Activated CD8-positive, alpha-beta memory T cell treated with anti-CD3 and anti-CD28 coated beads, Interleukin-2, amount 10 ng/mL, durations not matched to agents 7 days and 5 days (primary cell): ENCODE data around the gene C1GALT1C1. TPM values are rescaled to one million over a fixed set of nuclear protein-coding genes. Genes with fewer than 3 reads are reported as not detected.

ENCODE experiments used
- ATAC-seq: fragments of 150-1000 bp; cut with Tn5 transposase; one replicate; pipeline ENCODE4 v1.10.0; 2021; ENCODE audit warnings: moderate library complexity
- CTCF ChIA-PET: fragments of 350-600 bp; sonication (Branson Sonifier 250); formaldehyde crosslinking; loops from one replicate; lab custom pipeline; 2021; ENCODE audit warnings: antibody characterized with exemption; lab: Charles Lee
- DNase-seq: peaks from one replicate; pipeline ENCODE4 v3.0.0-alpha.2; 2020
- H3K27ac Mint-ChIP-seq: one replicate; pipeline ENCODE4 v1.8.0; 2021; ENCODE audit warnings: mild to moderate bottlenecking, mixed read lengths
- H3K27me3 Mint-ChIP-seq: one replicate; pipeline ENCODE4 v1.8.0; 2021; ENCODE audit warnings: mixed read lengths
- H3K36me3 Mint-ChIP-seq: one replicate; pipeline ENCODE4 v1.8.0; 2021; ENCODE audit warnings: mild to moderate bottlenecking, mixed read lengths
- H3K4me1 Mint-ChIP-seq: one replicate; pipeline ENCODE4 v1.8.0; 2021; ENCODE audit warnings: mixed read lengths
- H3K4me3 Mint-ChIP-seq: one replicate; pipeline ENCODE4 v1.8.0; 2021; ENCODE audit warnings: mild to moderate bottlenecking, moderate library complexity, mixed read lengths
- H3K9me3 Mint-ChIP-seq: one replicate; pipeline ENCODE4 v1.8.0; 2022; ENCODE audit warnings: low read depth, mixed read lengths
- total RNA-seq, 2 experiments: library from RNA; stranded (reverse); gene quantifications; one replicate each; pipeline ENCODE4 v1.2.3, GENCODE V29; 2021

The C1GALT1C1 gene
- total RNA-seq, 2 experiments from 2014 or later, result 20.4 to 27.7 TPM

DNA sequence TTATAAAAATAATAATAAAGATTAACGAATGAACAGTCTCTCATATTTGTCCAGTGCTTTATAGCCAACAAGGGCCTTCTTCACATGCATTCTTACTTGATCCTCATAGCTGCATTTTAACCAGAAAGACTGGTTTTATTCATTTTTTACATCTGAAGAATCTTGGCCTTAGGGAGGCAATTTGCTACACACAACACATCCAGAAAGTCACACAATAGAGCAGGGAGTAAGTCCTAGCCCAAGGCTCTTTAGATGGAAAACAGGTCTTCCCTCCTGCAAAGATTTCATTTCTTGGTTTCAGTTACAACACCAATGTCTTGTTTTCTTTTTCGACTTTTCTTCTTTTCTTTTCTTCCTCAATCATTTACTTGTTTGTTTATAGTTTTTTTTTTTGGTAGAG, 13.0 kb upstream of the C1GALT1C1 start:
- Mint-ChIP-seq H3K27me3 (no peaks in the 10 kb centered on the region), H3K9me3 (no peaks in the 10 kb centered on the region), H3K4me3 (no peak overlapping the region), H3K27ac (no peak overlapping the region), H3K4me1 (no peaks in the 10 kb centered on the region), H3K36me3 (no peaks in the 10 kb centered on the region)
- CTCF ChIA-PET, result interaction anchor here (0.7 kb wide), 1 partner anchor 112 kb away, joined by 3 read pairs; no protein-coding TSS in a partner anchor
- DNase-seq, result no peak
- ATAC-seq, result no peak

- Mint-ChIP-seq H3K36me3 (no peaks in the 10 kb centered on the region), H3K9me3 (no peaks in the 10 kb centered on the region), H3K27ac (no peak overlapping the region), H3K4me3 (no peak overlapping the region), H3K4me1 (no peaks in the 10 kb centered on the region), H3K27me3 (no peaks in the 10 kb centered on the region)
- ATAC-seq (no peak), DNase-seq (no peak)
- CTCF ChIA-PET, result no interaction called here
These were observed 8.8 kb upstream of the C1GALT1C1 start for GRCh38 chrX:120638619-120639018.

DNA sequence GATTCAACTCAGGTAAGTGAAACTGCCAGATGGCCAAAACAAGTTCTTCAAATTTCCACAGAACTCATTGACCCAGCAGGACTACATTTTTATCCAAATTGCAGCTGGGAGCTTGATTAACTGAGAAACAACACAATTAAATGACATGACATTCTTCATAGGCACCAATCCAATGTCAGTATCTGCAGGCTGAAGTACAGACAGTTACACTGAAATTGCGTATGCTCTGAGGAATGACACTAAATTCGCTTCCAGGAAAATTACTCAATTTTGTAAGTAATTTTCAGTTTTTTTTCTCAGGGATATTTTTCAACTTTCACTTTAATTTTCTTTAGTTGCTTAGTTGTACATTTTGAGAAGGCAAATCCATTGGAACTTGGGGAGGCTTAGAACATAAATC, 4.5 kb downstream of the C1GALT1C1 start:
- H3K27ac Mint-ChIP-seq, result no peak overlapping the region
- ATAC-seq (no peak), DNase-seq (no peak)
- H3K4me1 Mint-ChIP-seq, result peaks cover 25% of the 10 kb centered on the region
- CTCF ChIA-PET, result no interaction called here
- H3K9me3 Mint-ChIP-seq, result no peaks in the 10 kb centered on the region
- H3K36me3 Mint-ChIP-seq, result peaks cover 25% of the 10 kb centered on the region
- no peak overlapping the region for H3K4me3 Mint-ChIP-seq
- no peaks in the 10 kb centered on the region for H3K27me3 Mint-ChIP-seq

GRCh38 chrX:120617996-120618630, 11.7 kb downstream of the C1GALT1C1 start:
- DNase-seq, result no peak
- Mint-ChIP-seq H3K4me3 (no peak overlapping the region), H3K27me3 (no peaks in the 10 kb centered on the region), H3K27ac (no peak overlapping the region), H3K36me3 (peaks cover 19% of the 10 kb centered on the region), H3K4me1 (peaks cover 4% of the 10 kb centered on the region), H3K9me3 (no peaks in the 10 kb centered on the region)
- CTCF ChIA-PET, result no interaction called here
- no peak for ATAC-seq

GRCh38 chrX:120614816-120615215, 15.0 kb downstream of the C1GALT1C1 start:
- H3K4me1 Mint-ChIP-seq, result peaks cover 4% of the 10 kb centered on the region
- H3K27me3 Mint-ChIP-seq, result no peaks in the 10 kb centered on the region
- peaks cover 16% of the 10 kb centered on the region for H3K36me3 Mint-ChIP-seq

DNA sequence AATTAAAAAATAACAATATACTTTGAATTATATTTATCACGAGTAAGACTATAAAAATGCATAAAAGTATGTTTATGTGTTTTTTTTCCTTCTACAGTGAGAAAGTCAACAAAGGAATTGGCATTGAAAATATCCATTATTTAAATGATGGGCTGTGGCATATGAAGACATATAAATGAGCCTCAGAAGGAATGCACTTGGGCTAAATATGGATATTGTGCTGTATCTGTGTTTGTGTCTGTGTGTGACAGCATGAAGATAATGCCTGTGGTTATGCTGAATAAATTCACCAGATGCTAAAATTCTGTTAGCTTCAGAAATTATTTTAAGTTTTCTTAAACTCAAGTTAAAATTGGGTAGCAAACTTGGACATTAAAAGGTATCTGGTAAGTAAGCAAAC, 17.8 kb downstream of the C1GALT1C1 start:
- no peak overlapping the region for H3K27ac Mint-ChIP-seq
- DNase-seq (no peak), ATAC-seq (no peak)
- H3K36me3 Mint-ChIP-seq, result peaks cover 14% of the 10 kb centered on the region
- H3K27me3 Mint-ChIP-seq, result no peaks in the 10 kb centered on the region
- H3K9me3 Mint-ChIP-seq, result no peaks in the 10 kb centered on the region
- no peaks in the 10 kb centered on the region for H3K4me1 Mint-ChIP-seq
- CTCF ChIA-PET, result no interaction called here
- no peak overlapping the region for H3K4me3 Mint-ChIP-seq

More at GRCh38 chrX:120614816-120615215, 15.0 kb downstream of the C1GALT1C1 start:
- no peak for DNase-seq
- Mint-ChIP-seq H3K4me3 (no peak overlapping the region), H3K9me3 (no peaks in the 10 kb centered on the region), H3K27ac (no peak overlapping the region)
- ATAC-seq, result no peak
- CTCF ChIA-PET, result no interaction called here

- Mint-ChIP-seq H3K27me3 (no peaks in the 10 kb centered on the region), H3K4me1 (peaks cover 13% of the 10 kb centered on the region), H3K27ac (peak overlapping the region; percentile 98), H3K36me3 (peaks cover 4% of the 10 kb centered on the region), H3K4me3 (peak overlapping the region; percentile 95), H3K9me3 (no peaks in the 10 kb centered on the region)
- peak; percentile 64 for ATAC-seq
- CTCF ChIA-PET, result interaction anchor here (0.7 to 2.1 kb wide), 2 partner anchors 24 to 43 kb away, joined by 4 to 12 read pairs; partner anchors contain the start of gene CUL4B
- peak; percentile 64 for DNase-seq
These were observed 25.5 kb downstream of the C1GALT1C1 start for GRCh38 chrX:120604361-120604782.

GRCh38 chrX:120603707-120604360, 26.0 kb downstream of the C1GALT1C1 start, which contains the start of gene MCTS1:
Gene MCTS1, plus strand, starts transcription at chrX:120604101. Its CDS starts 136 bp downstream, at chrX:120604237.
- CTCF ChIA-PET, result interaction anchor here (0.7 to 2.1 kb wide), 2 partner anchors 25 to 43 kb away, joined by 4 to 12 read pairs; partner anchors contain the start of gene CUL4B
- peak; percentile 91 for DNase-seq
- Mint-ChIP-seq H3K27me3 (no peaks in the 10 kb centered on the region), H3K36me3 (peaks cover 4% of the 10 kb centered on the region), H3K4me1 (peaks cover 13% of the 10 kb centered on the region), H3K9me3 (no peaks in the 10 kb centered on the region), H3K27ac (peak within 1 kb of the TSS; percentile 98), H3K4me3 (peak within 1 kb of the TSS; percentile 95)
- peak; percentile 98 for ATAC-seq

GRCh38 chrX:120585702-120586101, 44.2 kb downstream of the C1GALT1C1 start:
- ATAC-seq, result no peak
- DNase-seq, result no peak
- Mint-ChIP-seq H3K9me3 (no peaks in the 10 kb centered on the region), H3K36me3 (no peaks in the 10 kb centered on the region), H3K27ac (no peak overlapping the region), H3K27me3 (peaks cover 7% of the 10 kb centered on the region), H3K4me3 (no peak overlapping the region), H3K4me1 (no peaks in the 10 kb centered on the region)
- CTCF ChIA-PET, result no interaction called here

Other genes starting within 250 kb of the C1GALT1C1 start
- 10 to 100 TPM; 41.2 to 44.7 TPM for gene LAMP2, start 160.8 kb downstream of the C1GALT1C1 start, total RNA-seq
- gene CUL4B, start 69.1 kb downstream of the C1GALT1C1 start, total RNA-seq, result 10 to 100 TPM; 31.1 to 32.9 TPM
- 10 to 100 TPM; 45.7 to 57.6 TPM for gene MCTS1, start 26.0 kb downstream of the C1GALT1C1 start, total RNA-seq
- gene CT47B1, start 245.8 kb upstream of the C1GALT1C1 start, total RNA-seq, result not detected